NCI-H69 (cell line): ENCODE measurements around the gene CCL27.

Experiments used
- DNase-seq: peaks from one replicate; lab custom pipeline; 2025; lab: John Stamatoyannopoulos, UW

CCL27 gene

GRCh38 chr9:34627716-34628655 lies 34.5 kb downstream of the CCL27 start:
- no peak for DNase-seq

GRCh38 chr9:34625186-34625486 lies 37.3 kb downstream of the CCL27 start:
- DNase-seq = no peak

GRCh38 chr9:34624475-34625185 lies 37.8 kb downstream of the CCL27 start:
- peak; percentile 48 for DNase-seq

- DNase-seq = no peak
Observed at GRCh38 chr9:34623374-34624235, 38.9 kb downstream of the CCL27 start.

GRCh38 chr9:34620061-34620994 lies 42.1 kb downstream of the CCL27 start, which contains the start of gene DCTN3:
TSS of gene DCTN3 (minus strand) at chr9:34620495. CDS start at chr9:34620464, 31 bp downstream.
- peak; percentile 98 for DNase-seq

- DNase-seq = no peak
Observed at GRCh38 chr9:34615132-34615531, 47.3 kb downstream of the CCL27 start.

GRCh38 chr9:34612788-34613390 lies 49.6 kb downstream of the CCL27 start:
- peak; percentile 90 for DNase-seq
